HG02642 (cell line): ENCODE data around the gene CELF4.
A peak's percentile ranks its signal among the peaks of the same experiment; 100 is the strongest.

ENCODE experiments used
- ATAC-seq: cut with Tn5 transposase; IDR thresholded peaks from one replicate; pipeline ENCODE4 v1.9.1; 2021; ENCODE audit warnings: mild to moderate bottlenecking; ENCODE audit not compliant: unreplicated experiment, poor library complexity

Gene CELF4

DNA sequence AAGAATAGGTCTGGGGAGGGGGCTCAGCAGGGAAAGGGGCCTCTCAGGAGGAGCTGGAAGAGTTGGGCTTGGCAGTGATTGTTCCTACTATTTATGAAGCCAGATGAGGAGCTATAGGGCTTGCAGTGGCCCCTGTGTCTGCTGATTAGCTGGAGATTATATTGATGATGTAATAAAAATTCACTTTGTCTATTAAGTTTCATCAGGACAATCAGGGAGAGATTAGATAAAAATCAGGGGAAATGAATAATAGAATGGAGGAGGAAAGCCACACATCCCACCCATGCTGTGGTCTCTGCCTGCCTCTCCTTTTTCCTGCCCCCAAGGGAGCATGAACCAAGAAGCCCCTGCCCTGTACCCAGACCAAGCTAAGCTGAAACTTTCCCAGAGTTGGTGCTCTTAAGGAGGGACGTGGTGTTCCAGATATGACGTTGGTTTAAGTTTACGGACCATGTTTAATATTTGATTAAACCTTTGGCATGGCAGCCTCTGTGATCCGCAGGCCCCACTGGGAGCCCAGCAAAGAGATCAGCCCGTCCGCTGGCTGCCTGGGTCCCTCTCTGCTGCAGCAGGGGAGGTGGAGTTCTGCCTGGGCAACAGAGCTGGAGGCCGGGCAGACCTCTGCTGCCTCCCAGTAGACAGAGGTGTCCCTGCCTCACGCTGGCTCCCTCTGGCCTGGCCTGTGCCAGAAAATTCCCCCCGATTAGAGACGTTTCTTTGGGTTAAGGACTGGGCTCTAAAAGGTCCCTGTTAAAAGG lies 15.3 kb downstream of the CELF4 start:
- ATAC-seq, result no peak

DNA sequence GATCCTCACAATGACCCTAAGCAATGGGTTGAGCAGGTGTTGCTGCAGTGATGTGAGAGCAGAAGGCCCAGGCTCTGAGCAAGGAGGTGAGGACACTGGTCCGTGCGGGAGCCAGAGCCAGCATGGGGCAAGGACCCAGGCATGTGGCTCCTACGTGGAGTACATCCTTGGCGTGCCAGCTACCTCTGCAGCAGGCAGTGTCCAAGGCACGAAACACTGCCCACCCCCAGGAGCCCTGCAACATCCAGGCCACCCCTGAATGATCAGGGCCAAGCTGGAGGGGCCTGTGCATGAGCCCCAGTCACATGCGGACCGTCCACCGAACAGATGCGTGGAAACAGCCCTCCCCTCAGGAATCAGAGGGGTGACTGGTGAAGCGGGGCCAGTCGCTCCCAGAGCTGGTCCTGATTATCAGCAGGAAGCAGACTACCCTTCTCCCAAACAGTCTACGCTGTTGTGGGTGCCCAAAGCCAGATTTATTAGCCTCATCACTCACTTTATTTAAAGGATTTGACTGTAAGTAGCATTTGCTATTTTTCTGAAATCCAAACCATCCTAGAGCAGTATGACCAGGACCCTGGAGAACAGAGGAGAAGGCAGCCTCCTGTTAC lies 16.8 kb downstream of the CELF4 start:
- no peak for ATAC-seq

DNA sequence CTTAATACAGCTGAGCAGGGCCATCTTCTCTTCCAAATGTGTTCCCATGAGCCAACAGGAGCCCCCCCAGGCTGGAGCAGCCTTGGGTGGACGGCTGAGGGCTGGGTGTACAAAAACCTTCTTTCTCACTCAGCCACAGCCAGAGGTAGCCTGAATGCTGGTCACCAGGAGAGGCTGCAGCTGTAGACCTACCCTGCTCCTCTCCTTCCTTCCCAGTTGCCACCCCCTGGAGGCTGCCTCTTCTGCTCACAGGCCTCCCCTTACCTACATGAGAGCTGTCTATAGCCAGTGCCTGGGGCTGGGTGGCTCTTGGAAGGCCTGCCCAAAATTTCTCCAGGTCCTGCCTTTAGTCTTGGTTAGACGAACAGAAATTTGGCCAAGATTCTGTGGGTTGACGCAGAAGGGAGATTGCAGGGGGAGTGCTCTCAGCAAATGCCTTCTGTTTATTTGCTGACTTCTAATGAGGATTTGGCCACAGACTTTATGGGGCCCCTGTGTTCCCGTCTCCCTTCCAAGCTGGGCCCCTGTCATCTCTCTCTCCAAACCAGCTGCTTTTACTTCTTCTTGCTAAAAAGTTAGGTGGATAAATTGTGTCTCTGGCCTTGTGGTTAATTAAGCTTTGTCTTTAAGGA lies 18.3 kb downstream of the CELF4 start:
- no peak for ATAC-seq

DNA sequence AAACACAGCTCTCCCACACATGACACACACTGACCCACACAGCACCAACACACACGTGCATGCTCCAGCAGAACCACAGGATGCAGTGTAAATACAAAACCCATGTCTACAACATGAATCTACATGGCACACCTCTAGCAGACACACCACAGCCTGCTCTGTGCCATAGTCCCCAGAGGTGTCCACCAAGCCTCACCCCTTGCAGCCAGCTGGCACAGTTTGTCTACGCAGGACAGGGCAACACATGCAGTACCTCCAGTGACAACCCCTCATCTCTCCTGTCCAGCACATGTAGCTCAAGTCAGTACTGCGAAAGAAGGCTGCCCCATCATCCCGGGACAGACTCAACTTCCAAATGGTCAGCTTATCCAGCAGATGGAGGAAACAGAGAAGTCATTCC lies 18.9 kb downstream of the CELF4 start:
- no peak for ATAC-seq

DNA sequence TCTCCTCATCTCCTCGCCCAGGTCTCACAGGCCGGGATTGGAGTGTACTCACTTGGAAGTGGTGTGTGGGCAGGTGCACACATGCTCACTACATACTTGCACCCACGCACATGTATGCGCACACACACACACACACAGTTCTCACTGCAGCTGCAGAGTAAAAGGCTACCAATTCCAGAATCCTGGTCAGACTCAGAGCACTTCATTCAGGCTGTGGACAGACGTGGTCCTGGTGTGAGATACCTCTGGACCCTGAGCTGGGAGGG lies 19.4 kb downstream of the CELF4 start:
- no peak for ATAC-seq

DNA sequence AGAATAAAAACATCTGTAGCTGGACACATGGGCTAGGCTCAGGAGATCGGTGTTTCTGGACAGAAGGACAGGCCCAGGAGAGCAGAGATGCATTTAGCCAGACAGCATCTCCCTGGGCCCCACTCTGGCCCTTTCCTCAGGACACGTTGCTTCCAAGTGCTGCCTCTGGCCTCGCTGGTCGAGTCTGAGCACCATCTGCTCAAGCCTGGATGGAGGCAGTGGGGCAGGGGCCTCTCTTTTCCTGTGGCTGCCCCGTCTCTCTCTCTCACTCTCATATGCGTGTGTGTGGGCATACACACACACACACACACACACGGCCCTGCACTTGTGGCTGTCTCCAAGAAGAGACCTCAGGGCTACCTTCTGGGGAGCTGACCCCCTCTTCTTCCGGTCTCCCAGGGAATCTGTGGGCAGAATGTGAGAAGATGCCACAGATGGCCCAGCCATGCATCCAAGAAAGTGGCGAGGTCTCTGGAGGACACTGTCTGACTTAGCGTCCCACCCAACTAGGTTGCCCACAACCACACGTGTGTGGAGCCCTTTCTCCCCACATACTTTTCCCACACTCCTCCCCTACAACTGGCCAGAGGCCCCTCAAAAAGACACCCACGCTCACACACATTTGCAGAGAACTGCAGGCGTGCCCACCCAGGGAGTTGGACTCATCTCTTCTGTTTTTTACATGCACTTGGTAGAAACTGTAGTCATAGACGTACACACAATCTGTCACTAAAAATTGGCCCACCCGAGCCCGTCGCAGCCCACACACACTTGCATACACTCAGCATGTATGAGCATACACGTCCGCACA lies 19.9 kb downstream of the CELF4 start:
- ATAC-seq, result no peak

DNA sequence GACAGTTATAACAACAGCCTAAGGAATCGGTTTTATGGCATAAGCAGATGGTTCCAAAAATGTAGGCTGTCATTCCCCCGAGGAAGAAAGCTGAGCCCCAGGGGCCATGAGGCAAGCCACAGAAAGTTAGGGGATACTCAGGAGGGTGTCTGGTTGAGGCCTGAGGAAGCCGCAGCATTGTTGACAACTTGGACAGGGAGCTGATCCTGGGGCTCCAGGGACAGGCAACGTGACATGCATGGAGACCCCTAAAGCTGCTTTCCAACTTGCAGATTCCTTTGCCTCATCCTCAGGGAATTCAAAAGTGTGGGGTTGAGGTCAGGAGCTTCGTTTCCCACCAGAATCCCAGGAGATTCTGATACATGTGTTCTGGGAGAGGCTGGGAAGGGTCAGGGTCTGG lies 20.9 kb downstream of the CELF4 start:
- ATAC-seq, result no peak

DNA sequence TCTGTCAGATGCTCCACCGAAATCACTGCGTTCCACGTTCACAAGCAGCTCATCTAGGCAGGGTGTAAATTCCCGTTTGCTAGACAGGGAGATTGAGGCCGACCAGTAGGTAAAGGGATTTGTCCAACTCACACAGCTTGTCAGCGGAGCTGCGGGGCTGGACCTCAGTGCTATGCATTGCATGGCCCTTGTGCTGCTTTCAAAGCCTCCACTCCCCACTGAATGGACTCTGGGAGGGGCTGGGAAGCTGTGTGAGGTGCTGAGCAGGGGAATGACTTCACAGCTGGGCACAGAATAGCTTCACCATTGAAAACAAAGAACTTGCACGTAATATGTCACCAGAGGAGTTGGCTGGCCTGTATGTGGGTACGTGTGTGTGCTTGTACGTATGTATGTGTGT lies 21.4 kb downstream of the CELF4 start:
- ATAC-seq, result no peak

DNA sequence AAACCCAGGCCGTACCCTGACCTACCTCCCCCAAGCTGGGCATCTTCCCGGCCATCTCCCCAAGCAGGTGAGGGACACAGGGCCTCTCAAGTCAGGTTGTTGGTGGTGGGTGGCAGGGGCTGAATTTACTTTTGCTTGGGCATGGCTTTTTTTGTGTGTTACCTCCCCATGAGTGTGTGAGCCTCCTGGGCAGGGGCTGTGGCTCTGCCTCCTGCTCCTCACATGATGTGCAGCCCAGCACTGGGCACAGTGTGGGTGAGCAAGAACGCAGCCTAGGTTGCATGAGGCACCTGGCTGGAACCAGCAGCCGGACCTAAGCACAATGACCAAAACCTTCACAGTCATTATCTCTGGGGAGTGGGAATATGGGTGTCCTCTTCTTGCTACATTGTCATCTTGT lies 22.3 kb downstream of the CELF4 start:
- ATAC-seq, result no peak

DNA sequence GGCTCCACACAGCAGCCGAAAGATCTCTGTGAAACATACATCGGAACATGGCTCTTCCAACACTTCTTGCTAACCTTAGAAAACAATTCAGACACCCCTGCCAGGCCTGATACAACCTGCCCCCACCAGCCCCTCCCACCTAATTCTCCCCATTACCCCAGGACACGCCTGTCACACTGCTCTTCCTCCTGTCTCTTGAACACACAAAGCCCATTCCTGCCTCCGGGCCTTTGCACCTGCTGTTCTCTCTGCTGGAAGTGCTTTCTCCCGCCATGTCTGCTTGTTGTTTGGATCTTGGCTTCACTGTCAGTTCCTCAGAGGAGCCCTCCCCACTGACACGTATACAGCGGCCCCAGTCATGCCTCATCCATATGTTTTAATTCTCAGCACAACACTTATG lies 24.1 kb downstream of the CELF4 start:
- ATAC-seq, result no peak

DNA sequence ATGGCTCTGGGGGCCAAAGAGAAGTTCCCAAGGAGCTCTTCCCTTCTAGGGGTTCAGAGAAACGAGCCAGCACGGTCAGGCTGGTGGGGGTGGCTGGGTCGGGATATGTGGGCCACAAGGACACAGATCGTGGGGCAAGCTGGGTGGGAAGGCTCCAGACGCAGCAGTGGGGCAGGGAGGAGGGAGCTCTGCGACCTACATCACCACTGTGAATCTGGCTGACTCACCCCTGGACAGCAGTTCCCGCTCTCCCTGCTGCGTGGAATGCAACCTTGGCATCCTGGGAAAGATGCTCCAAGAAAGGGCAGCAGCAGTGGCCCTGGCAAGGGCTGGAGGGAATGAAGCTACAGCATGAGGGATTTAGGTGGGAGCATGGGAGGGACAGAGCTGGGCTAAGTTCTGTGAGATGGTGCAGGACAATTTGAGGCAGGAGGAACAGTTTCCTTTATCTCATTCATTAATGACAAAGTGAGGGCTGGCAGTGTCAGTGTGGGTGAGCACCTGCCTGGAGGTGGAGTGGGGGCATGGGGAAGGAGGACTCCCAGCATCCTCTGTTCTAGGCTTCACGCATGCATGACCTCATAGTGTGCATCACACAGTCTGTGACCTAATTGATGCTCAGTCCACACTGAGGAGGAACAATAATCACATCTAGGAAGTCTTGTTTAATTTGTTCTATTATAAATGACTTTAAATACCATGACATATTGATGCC lies 25.0 kb downstream of the CELF4 start:
- no peak for ATAC-seq

DNA sequence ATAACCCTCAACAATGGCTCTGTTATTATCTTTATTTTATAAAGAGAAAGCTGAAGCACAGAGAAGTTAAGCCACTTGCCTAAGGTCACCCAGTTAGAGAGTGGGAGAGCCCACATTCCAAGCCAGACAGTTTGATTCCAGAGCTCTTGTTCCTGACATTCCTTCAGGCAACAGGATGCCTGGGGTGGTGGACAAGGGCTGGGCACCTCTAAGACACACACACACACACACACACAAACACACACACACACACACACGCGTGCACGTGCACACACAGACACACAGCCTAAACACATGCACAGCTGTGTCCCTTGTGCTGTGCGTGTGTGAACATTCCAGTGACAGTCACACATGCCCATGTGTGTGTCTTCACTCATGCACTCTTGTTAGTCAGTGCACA lies 26.4 kb downstream of the CELF4 start:
- no peak for ATAC-seq

DNA sequence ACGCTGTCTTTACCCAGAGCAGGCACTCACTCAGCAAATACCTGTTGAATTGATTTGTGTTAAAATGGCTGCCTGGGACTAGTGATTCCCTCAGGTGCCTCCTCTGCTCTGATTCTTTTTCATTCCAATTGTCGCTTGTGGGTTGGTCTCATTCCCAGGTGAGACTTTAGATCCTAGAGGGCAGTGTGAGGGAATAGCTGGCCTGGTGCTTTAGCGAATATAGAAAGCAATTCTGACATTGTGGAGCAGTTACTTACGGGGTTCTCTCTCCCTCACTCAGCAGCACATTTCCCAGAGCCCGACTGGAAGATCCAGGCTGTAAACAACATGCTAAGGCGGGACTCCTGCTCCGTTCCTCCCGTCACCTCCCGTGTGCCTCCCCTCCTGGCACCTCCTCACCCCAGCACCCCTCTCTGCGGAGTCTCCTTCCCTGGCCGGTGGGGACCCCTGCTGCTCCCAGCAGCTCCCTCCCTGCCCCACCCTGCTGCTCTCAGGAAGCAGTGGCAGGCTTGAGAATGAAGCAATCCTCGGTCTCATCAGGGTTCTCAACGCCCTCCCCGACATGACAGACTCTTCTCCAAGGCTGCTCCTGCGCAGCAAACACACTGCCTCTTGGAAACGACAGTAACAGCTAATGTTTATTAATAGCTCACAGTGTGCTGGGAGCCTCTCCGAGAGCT lies 26.9 kb downstream of the CELF4 start:
- ATAC-seq, result no peak

DNA sequence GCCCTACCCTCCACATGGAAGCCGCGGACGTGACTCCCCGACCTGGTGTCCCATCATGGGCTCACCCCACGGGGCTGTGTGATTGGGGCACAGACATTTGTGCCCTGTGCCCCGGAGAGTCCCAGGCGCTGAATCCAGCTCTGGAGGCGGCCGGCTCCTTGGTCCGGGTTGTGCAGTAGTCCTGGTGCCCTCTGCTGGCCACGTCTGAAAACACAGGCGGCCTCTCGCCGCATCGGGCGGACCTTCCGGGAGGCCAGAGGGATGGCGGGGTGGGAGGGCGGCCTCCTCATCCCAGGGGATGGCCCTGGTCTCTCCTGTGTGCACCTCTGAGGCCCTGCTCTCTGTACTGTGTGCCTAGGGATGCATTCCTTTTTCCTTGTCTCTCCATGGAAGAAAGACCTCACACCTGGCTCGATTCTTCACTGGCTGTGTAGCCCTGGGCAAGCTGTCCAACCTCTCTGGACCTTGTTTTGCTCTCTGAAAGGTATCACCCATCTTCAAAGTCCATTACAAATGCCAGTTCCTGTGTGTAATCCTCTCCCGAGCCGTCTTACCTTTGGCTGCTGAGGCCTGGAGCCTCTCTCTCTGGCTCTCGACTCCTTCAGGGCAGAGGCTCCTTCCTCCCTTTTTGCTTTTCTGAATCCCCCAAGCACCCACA lies 27.6 kb downstream of the CELF4 start:
- ATAC-seq, result peak; percentile 89

DNA sequence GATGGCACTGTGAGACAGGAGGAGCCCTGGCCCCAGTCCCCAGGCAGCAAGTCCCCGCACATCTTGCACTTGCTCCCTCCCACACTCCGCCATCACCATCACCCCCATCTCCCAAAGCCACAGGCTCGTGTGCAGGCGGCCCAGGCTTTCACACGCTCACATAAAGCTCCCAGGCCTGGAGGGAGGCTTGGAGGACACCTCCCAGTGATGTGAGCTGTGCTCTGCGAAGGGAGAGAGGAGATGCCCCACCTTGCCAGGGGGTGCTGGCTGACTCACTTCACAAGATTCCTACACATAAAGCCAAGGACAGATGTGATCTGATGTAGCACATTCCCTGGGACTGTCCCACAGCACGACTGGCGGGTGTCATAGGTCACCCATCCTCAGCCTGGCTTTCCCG lies 28.9 kb downstream of the CELF4 start:
- no peak for ATAC-seq

DNA sequence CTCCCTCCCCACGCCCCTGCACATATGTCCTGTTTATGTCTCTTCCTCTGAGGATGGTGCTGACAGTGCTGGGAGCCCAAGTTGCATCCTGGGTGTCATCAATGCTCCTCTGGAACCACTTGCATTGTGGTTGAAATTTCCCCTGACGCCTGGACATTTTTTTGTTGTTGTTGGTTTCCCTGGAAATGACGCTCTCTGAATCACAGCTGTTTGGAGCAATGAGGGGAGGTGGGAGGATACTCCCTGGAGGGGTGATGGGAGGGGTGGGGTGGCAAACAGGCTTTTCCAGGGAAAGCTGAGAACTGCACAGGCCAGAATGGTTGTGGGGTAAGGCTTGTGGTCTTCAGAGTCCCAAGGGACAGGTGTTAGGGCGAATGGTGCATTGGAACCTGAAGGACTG lies 29.6 kb downstream of the CELF4 start:
- no peak for ATAC-seq

DNA sequence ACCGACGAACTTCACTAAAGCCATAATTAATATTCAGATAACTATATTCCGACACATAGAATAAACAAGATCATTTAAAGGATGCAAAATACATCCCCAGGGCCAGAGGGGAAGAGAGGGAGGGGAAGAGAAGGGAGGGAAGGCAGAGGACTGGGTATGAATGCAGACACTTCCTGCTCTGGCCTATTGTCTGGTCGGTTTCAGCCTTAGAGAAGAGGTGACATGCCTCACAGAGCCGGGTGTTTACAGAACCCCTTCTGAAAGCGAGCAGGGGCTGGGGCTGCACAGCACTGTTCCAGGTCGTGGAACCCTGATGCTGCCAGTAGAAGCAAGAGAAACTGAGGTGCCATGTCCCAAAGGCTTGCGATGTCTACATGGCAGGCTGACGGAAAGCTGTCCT lies 31.0 kb downstream of the CELF4 start:
- no peak for ATAC-seq

DNA sequence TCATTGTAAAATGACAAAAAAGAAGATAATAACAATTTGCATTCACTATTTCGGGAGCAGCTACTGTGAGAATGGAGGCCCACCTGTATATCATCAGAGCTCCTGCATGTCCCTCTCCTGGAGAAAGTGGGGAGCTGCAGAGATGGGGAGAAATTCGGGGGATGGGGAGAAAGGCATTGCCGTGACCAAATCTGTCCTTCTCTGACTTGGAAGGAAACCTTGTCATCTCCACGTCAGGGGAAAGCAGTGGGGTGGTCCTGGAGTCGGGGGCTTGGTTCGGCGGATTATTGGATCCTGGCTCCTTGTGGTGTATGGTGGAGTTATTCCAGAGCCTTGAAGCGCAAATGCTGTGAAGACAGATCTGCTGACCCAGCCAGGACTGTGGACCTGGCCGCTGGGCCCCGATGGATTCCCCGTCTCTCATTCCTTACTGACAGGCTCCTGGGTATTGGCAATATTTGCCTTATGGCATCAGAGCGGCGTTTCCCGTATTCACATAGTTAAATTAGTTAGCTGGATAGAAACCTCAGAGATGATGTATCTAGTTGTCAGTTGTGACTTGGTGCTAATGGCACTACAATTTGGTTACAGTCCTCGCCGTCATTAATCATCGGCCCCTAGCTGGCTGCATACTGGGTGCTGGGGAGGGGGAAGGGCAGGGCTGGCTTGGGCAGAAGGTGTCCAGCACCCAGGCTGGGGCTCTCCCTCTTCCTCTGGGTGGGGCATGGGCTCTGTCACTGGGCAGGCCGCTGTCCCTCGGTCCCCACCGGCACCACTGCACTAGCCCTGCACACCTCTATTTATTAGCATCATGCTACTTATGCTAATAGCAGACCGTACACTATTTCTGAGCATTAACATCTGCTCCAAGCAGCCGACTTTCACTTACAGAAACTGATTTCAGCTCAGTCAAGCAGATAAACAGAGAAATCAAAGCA lies 31.7 kb downstream of the CELF4 start:
- ATAC-seq, result no peak

DNA sequence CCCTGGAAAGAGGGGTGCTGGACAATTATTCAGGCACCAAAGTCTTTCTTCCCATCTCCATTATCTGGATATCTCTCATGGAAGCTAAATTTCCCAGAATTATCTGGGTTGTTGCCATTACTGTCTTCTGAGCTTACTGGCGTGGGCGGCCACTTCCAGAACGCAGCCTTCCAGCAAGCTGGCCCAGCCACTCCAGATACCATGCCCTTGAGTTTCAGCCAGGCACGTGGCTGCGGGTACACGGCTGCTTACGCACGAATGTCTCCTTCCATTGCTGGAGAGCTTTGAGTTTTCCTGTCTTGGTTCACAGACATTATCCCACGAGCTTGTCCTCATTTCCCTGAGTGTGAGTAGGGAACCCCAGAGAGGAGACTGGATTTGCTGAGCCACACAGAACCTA lies 32.7 kb downstream of the CELF4 start:
- ATAC-seq, result no peak
